SK-N-SH treated with all-trans-retinoic acid at 6 μM for 48 hours (cell line): Measurements from ENCODE around the gene S100A1.

ENCODE experiments used
- ATAC-seq: fragments of 200-7000 bp; cut with Tn5 transposase; 3 replicates; pipeline ENCODE4 v1.9.1; 2020; ENCODE audit warnings: mild to moderate bottlenecking, moderate library complexity
- CSDC2 ChIP-seq: fragments of 250-450 bp; sonication (Bioruptor Pico); IDR thresholded peaks from 2 replicates; pipeline ENCODE4 v1.5.0; 2020; ENCODE audit warnings: mild to moderate bottlenecking, moderate library complexity
- GLIS3 ChIP-seq: fragments of 250-450 bp; sonication (Bioruptor Pico); IDR thresholded peaks from 2 replicates; pipeline ENCODE4 v1.5.0; 2020; ENCODE audit warnings: mild to moderate bottlenecking, moderate library complexity
- ISL1 ChIP-seq: fragments of 250-450 bp; sonication (Bioruptor Pico); IDR thresholded peaks from 2 replicates; pipeline ENCODE4 v2.1.2; 2022; ENCODE audit warnings: mild to moderate bottlenecking, moderate library complexity
- OSR1 ChIP-seq: fragments of 250-450 bp; sonication (Bioruptor Pico); IDR thresholded peaks from 2 replicates; pipeline ENCODE4 v1.8.0; 2022; ENCODE audit warnings: moderate library complexity, mild to moderate bottlenecking, inconsistent platforms
- POU6F1 ChIP-seq: fragments of 250-450 bp; sonication (Bioruptor Pico); IDR thresholded peaks from 2 replicates; pipeline ENCODE4 v1.8.0; 2021; ENCODE audit warnings: low read depth, mild to moderate bottlenecking, moderate library complexity, borderline replicate concordance
- PPARA ChIP-seq: fragments of 250-450 bp; sonication (Bioruptor Pico); IDR thresholded peaks from 2 replicates; pipeline ENCODE4 v1.5.0; 2020; ENCODE audit warnings: mild to moderate bottlenecking, borderline replicate concordance
- RARB ChIP-seq: fragments of 250-450 bp; sonication (Bioruptor Pico); IDR thresholded peaks from 2 replicates; pipeline ENCODE4 v1.8.0; 2021; ENCODE audit warnings: mild to moderate bottlenecking, moderate library complexity
- SNAI2 ChIP-seq: fragments of 250-450 bp; sonication (Bioruptor Pico); IDR thresholded peaks from 2 replicates; pipeline ENCODE4 v1.5.0; 2020; ENCODE audit warnings: mild to moderate bottlenecking, moderate library complexity
- TCF4 ChIP-seq: fragments of 250-450 bp; sonication (Bioruptor Pico); IDR thresholded peaks from 2 replicates; pipeline ENCODE4 v1.8.0; 2021; ENCODE audit warnings: mild to moderate bottlenecking, moderate library complexity, borderline replicate concordance
- TOX ChIP-seq: fragments of 250-450 bp; sonication (Bioruptor Pico); IDR thresholded peaks from 2 replicates; pipeline ENCODE4 v1.8.0; 2021; ENCODE audit warnings: mild to moderate bottlenecking, moderate library complexity, borderline replicate concordance
- ZFP3 ChIP-seq: fragments of 250-450 bp; sonication (Bioruptor Pico); IDR thresholded peaks from 2 replicates; pipeline ENCODE4 v1.5.0; 2020; ENCODE audit warnings: mild to moderate bottlenecking, moderate library complexity
- ZFP30 ChIP-seq: fragments of 450-650 bp; formaldehyde crosslinking; IDR thresholded peaks from 2 replicates; pipeline ENCODE4 v1.5.0; 2022; ENCODE audit warnings: mild to moderate bottlenecking, moderate library complexity
- ZNF565 ChIP-seq: fragments of 450-650 bp; formaldehyde crosslinking; conservative IDR thresholded peaks from 2 replicates; pipeline ENCODE4 v1.5.0; 2020; ENCODE audit warnings: low read depth, mild to moderate bottlenecking, moderate library complexity
- ZNF70 ChIP-seq: fragments of 450-650 bp; formaldehyde crosslinking; IDR thresholded peaks from 2 replicates; pipeline ENCODE4 v1.5.0; 2020; ENCODE audit warnings: mild to moderate bottlenecking, moderate library complexity
- ZNF8 ChIP-seq: fragments of 450-650 bp; formaldehyde crosslinking; IDR thresholded peaks from 2 replicates; pipeline ENCODE4 v1.5.0; 2020; ENCODE audit warnings: mild to moderate bottlenecking, moderate library complexity
- TF ChIP-seq, protein P1 (sequence below): fragments of 250-450 bp; sonication (Bioruptor Pico); IDR thresholded peaks from 2 replicates; pipeline ENCODE4 v1.8.0; 2020; ENCODE audit warnings: mild to moderate bottlenecking, moderate library complexity, borderline replicate concordance
- TF ChIP-seq, protein P2 (sequence below): fragments of 250-450 bp; sonication (Bioruptor Pico); IDR thresholded peaks from 2 replicates; pipeline ENCODE4 v1.5.0; 2020; ENCODE audit warnings: mild to moderate bottlenecking, moderate library complexity
- TF ChIP-seq, protein P3 (sequence below): fragments of 250-450 bp; sonication (Bioruptor Pico); IDR thresholded peaks from 2 replicates; pipeline ENCODE4 v1.5.1; 2021; ENCODE audit warnings: mild to moderate bottlenecking, moderate library complexity
- TF ChIP-seq, protein P4 (sequence below): fragments of 250-450 bp; sonication (Bioruptor Pico); IDR thresholded peaks from 2 replicates; pipeline ENCODE4 v1.5.1; 2020; ENCODE audit warnings: low read depth, mild to moderate bottlenecking, moderate library complexity

S100A1 gene

GRCh38 chr1:153602749-153603148, 25.5 kb upstream of the S100A1 start:
- ATAC-seq, result no peak
- TF ChIP-seq ZFP3 (CRISPR knock-in tag) (no peak), GLIS3 (CRISPR knock-in tag) (no peak), POU6F1 (CRISPR knock-in tag) (no peak), ISL1 (no peak), RARB (CRISPR knock-in tag) (no peak), ZNF8 (CRISPR knock-in tag) (no peak), CSDC2 (CRISPR knock-in tag) (no peak), SNAI2 (CRISPR knock-in tag) (no peak), OSR1 (CRISPR knock-in tag) (no peak), PPARA (CRISPR knock-in tag) (no peak), TCF4 (no peak), ZNF70 (CRISPR knock-in tag) (no peak)
- TF ChIP-seq, protein P1, sequence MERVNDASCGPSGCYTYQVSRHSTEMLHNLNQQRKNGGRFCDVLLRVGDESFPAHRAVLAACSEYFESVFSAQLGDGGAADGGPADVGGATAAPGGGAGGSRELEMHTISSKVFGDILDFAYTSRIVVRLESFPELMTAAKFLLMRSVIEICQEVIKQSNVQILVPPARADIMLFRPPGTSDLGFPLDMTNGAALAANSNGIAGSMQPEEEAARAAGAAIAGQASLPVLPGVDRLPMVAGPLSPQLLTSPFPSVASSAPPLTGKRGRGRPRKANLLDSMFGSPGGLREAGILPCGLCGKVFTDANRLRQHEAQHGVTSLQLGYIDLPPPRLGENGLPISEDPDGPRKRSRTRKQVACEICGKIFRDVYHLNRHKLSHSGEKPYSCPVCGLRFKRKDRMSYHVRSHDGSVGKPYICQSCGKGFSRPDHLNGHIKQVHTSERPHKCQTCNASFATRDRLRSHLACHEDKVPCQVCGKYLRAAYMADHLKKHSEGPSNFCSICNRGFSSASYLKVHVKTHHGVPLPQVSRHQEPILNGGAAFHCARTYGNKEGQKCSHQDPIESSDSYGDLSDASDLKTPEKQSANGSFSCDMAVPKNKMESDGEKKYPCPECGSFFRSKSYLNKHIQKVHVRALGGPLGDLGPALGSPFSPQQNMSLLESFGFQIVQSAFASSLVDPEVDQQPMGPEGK (CRISPR knock-in tag), result no peak
- TF ChIP-seq, protein P2, sequence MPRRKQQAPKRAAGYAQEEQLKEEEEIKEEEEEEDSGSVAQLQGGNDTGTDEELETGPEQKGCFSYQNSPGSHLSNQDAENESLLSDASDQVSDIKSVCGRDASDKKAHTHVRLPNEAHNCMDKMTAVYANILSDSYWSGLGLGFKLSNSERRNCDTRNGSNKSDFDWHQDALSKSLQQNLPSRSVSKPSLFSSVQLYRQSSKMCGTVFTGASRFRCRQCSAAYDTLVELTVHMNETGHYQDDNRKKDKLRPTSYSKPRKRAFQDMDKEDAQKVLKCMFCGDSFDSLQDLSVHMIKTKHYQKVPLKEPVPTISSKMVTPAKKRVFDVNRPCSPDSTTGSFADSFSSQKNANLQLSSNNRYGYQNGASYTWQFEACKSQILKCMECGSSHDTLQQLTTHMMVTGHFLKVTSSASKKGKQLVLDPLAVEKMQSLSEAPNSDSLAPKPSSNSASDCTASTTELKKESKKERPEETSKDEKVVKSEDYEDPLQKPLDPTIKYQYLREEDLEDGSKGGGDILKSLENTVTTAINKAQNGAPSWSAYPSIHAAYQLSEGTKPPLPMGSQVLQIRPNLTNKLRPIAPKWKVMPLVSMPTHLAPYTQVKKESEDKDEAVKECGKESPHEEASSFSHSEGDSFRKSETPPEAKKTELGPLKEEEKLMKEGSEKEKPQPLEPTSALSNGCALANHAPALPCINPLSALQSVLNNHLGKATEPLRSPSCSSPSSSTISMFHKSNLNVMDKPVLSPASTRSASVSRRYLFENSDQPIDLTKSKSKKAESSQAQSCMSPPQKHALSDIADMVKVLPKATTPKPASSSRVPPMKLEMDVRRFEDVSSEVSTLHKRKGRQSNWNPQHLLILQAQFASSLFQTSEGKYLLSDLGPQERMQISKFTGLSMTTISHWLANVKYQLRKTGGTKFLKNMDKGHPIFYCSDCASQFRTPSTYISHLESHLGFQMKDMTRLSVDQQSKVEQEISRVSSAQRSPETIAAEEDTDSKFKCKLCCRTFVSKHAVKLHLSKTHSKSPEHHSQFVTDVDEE, result no peak
- TF ChIP-seq, protein P3, sequence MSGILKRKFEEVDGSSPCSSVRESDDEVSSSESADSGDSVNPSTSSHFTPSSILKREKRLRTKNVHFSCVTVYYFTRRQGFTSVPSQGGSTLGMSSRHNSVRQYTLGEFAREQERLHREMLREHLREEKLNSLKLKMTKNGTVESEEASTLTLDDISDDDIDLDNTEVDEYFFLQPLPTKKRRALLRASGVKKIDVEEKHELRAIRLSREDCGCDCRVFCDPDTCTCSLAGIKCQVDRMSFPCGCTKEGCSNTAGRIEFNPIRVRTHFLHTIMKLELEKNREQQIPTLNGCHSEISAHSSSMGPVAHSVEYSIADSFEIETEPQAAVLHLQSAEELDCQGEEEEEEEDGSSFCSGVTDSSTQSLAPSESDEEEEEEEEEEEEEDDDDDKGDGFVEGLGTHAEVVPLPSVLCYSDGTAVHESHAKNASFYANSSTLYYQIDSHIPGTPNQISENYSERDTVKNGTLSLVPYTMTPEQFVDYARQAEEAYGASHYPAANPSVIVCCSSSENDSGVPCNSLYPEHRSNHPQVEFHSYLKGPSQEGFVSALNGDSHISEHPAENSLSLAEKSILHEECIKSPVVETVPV, result no peak
- TF ChIP-seq, protein P4, sequence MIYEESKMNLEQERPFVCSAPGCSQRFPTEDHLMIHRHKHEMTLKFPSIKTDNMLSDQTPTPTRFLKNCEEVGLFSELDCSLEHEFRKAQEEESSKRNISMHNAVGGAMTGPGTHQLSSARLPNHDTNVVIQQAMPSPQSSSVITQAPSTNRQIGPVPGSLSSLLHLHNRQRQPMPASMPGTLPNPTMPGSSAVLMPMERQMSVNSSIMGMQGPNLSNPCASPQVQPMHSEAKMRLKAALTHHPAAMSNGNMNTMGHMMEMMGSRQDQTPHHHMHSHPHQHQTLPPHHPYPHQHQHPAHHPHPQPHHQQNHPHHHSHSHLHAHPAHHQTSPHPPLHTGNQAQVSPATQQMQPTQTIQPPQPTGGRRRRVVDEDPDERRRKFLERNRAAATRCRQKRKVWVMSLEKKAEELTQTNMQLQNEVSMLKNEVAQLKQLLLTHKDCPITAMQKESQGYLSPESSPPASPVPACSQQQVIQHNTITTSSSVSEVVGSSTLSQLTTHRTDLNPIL (CRISPR knock-in tag), result no peak

- TF ChIP-seq TCF4 (no peak), SNAI2 (CRISPR knock-in tag) (no peak), ISL1 (no peak), ZFP30 (CRISPR knock-in tag) (no peak), ZNF8 (CRISPR knock-in tag) (no peak), TOX (no peak), ZNF70 (CRISPR knock-in tag) (no peak), CSDC2 (CRISPR knock-in tag) (no peak)
- TF ChIP-seq, protein P1 (CRISPR knock-in tag), result no peak
Measured at GRCh38 chr1:153606194-153606593, 22.0 kb upstream of the S100A1 start.

DNA sequence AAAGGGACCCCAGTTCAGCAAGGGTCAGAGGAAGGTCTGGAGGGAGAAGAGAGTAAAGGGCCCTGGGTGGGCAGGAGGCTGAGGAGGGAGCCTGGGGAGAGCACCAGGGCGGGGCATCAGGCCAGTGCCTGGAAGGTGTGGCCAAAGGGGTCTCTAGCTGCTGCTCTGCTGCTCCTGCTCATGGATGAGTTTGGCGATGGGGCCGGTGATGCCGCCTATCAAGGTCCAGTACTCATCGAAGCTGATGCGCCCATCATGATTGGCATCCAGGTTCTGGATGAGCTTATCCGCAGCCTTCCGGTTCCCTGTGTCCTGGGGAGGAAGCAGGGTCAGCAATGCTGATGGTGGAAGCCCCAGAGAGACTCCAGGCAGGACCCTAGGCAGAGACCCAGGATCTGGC, 20.9 kb upstream of the S100A1 start:
- no peak for TF ChIP-seq ZNF565
- TF ChIP-seq, all 23 proteins: peak for 0
- ATAC-seq, result no peak

More at GRCh38 chr1:153606194-153606593, 22.0 kb upstream of the S100A1 start:
- no peak for ATAC-seq
